Parathyroid adenoma (tissue), 2 donors: ENCODE results near the gene BMPER.

Experiments used
- H2AFZ ChIP-seq: fragments of 300-600 bp; sonication (generic); one replicate; pipeline ENCODE4 v1.7.0; 2017; ENCODE audit warnings: antibody characterized with exemption, mild to moderate bottlenecking
- H3K27ac ChIP-seq: fragments of 300-600 bp; sonication (generic); one replicate; pipeline ENCODE4 v1.7.0; 2017
- H3K27me3 ChIP-seq: fragments of 300-600 bp; sonication (generic); one replicate; pipeline ENCODE4 v1.7.0; 2017; ENCODE audit warnings: low read length; ENCODE audit not compliant: control insufficient read depth, insufficient read depth
- H3K36me3 ChIP-seq: fragments of 300-600 bp; sonication (generic); one replicate; pipeline ENCODE4 v1.7.0; 2017; ENCODE audit warnings: low read length; ENCODE audit not compliant: control insufficient read depth, insufficient read depth
- H3K4me1 ChIP-seq: fragments of 300-600 bp; sonication (generic); one replicate; pipeline ENCODE4 v1.7.0; 2017; ENCODE audit warnings: control low read depth
- H3K4me2 ChIP-seq: fragments of 300-600 bp; sonication (generic); one replicate; pipeline ENCODE4 v1.7.0; 2017; ENCODE audit warnings: low read length
- H3K4me3 ChIP-seq: fragments of 300-600 bp; sonication (generic); one replicate; pipeline ENCODE4 v1.7.0; 2017; ENCODE audit warnings: low read depth, low read length
- H3K79me2 ChIP-seq: fragments of 300-600 bp; sonication (generic); one replicate; pipeline ENCODE4 v1.7.0; 2017; ENCODE audit warnings: control low read depth
- H3K9ac ChIP-seq: fragments of 300-600 bp; sonication (generic); one replicate; pipeline ENCODE4 v1.7.0; 2017; ENCODE audit warnings: mild to moderate bottlenecking
- H3K9me3 ChIP-seq: fragments of 300-600 bp; sonication (generic); one replicate; pipeline ENCODE4 v1.7.0; 2017; ENCODE audit warnings: low read length; ENCODE audit not compliant: control insufficient read depth
- CTCF ChIP-seq: fragments of 300-600 bp; sonication (generic); IDR thresholded peaks from one replicate; pipeline ENCODE4 v1.7.0; 2017; ENCODE audit warnings: antibody characterized with exemption, mild to moderate bottlenecking
- donor health status: primary hyperparathyroidism.

The BMPER gene

GRCh38 chr7:34117573-34117972 lies 212.2 kb downstream of the BMPER start:
- no peaks in the 10 kb centered on the region for H3K79me2 ChIP-seq
- no peaks in the 10 kb centered on the region for H3K36me3 ChIP-seq
- no peak for TF ChIP-seq CTCF
- H3K9me3 ChIP-seq, result no peaks in the 10 kb centered on the region
- H3K4me1 ChIP-seq, result no peaks in the 10 kb centered on the region
- no peak overlapping the region for H3K27ac ChIP-seq
- H3K4me2 ChIP-seq, result no peak overlapping the region
- H2AFZ ChIP-seq, result no peak overlapping the region
- H3K9ac ChIP-seq, result no peak overlapping the region
- H3K4me3 ChIP-seq, result no peak overlapping the region
- H3K27me3 ChIP-seq, result no peaks in the 10 kb centered on the region

GRCh38 chr7:34121366-34121765 lies 216.0 kb downstream of the BMPER start:
- Histone ChIP-seq H3K9me3 (no peaks in the 10 kb centered on the region), H3K9ac (no peak overlapping the region), H3K79me2 (no peaks in the 10 kb centered on the region), H3K4me1 (no peaks in the 10 kb centered on the region), H3K27me3 (no peaks in the 10 kb centered on the region), H3K4me3 (no peak overlapping the region), H2AFZ (no peak overlapping the region), H3K27ac (no peak overlapping the region), H3K36me3 (no peaks in the 10 kb centered on the region), H3K4me2 (no peak overlapping the region)
- TF ChIP-seq CTCF, result no peak

GRCh38 chr7:34123316-34123715 lies 218.0 kb downstream of the BMPER start:
- Histone ChIP-seq H3K4me3 (no peak overlapping the region), H3K4me1 (no peaks in the 10 kb centered on the region), H3K79me2 (no peaks in the 10 kb centered on the region), H3K27me3 (no peaks in the 10 kb centered on the region), H3K9ac (no peak overlapping the region), H3K9me3 (no peaks in the 10 kb centered on the region), H3K36me3 (no peaks in the 10 kb centered on the region), H2AFZ (no peak overlapping the region), H3K27ac (no peak overlapping the region), H3K4me2 (no peak overlapping the region)
- no peak for TF ChIP-seq CTCF

GRCh38 chr7:34124765-34125164 lies 219.4 kb downstream of the BMPER start:
- no peak overlapping the region for H3K9ac ChIP-seq
- no peak for TF ChIP-seq CTCF
- H2AFZ ChIP-seq, result no peak overlapping the region
- no peak overlapping the region for H3K4me2 ChIP-seq
- no peaks in the 10 kb centered on the region for H3K36me3 ChIP-seq
- H3K4me1 ChIP-seq, result no peaks in the 10 kb centered on the region
- H3K4me3 ChIP-seq, result no peak overlapping the region
- no peaks in the 10 kb centered on the region for H3K79me2 ChIP-seq
- no peak overlapping the region for H3K27ac ChIP-seq
- no peaks in the 10 kb centered on the region for H3K9me3 ChIP-seq
- H3K27me3 ChIP-seq, result no peaks in the 10 kb centered on the region

- H3K27ac ChIP-seq, result no peak overlapping the region
- no peaks in the 10 kb centered on the region for H3K36me3 ChIP-seq
- H3K9ac ChIP-seq, result no peak overlapping the region
Observed at GRCh38 chr7:34128762-34129161, 223.4 kb downstream of the BMPER start.

More at GRCh38 chr7:34128762-34129161, 223.4 kb downstream of the BMPER start:
- no peak overlapping the region for H3K4me2 ChIP-seq
- no peak for TF ChIP-seq CTCF
- H2AFZ ChIP-seq, result no peak overlapping the region
- no peaks in the 10 kb centered on the region for H3K9me3 ChIP-seq
- H3K4me1 ChIP-seq, result peaks cover 8% of the 10 kb centered on the region
- no peaks in the 10 kb centered on the region for H3K79me2 ChIP-seq
- no peak overlapping the region for H3K4me3 ChIP-seq
- no peaks in the 10 kb centered on the region for H3K27me3 ChIP-seq
